Central memory CD8-positive, alpha-beta T cell (primary cell): ENCODE results near the gene SORCS2.

ENCODE experiments used
- ATAC-seq: fragments of 150-1000 bp; cut with Tn5 transposase; replicated peaks from 2 replicates; pipeline ENCODE4 v1.10.0; 2022; ENCODE audit warnings: mild to moderate bottlenecking, moderate FRiP score, moderate number of reproducible peaks; ENCODE audit not compliant: poor library complexity, severe bottlenecking; ENCODE audit errors: extremely low read depth
- DNase-seq, 2 donors: peaks; one replicate each; pipeline ENCODE4 v3.0.0; 2021; ENCODE audit warnings: low spot score in 2 of 2
- H3K27ac Mint-ChIP-seq: one replicate; pipeline ENCODE4 v1.8.0; 2022; ENCODE audit warnings: low read depth, mild to moderate bottlenecking, moderate library complexity, mixed read lengths
- H3K27me3 Mint-ChIP-seq: one replicate; pipeline ENCODE4 v1.8.0; 2022; ENCODE audit warnings: mixed read lengths
- H3K36me3 Mint-ChIP-seq: one replicate; pipeline ENCODE4 v1.8.0; 2022; ENCODE audit warnings: mild to moderate bottlenecking, moderate library complexity, mixed read lengths; ENCODE audit not compliant: insufficient read depth
- H3K4me1 Mint-ChIP-seq: one replicate; pipeline ENCODE4 v1.8.0; 2022; ENCODE audit warnings: mixed read lengths
- H3K4me3 Mint-ChIP-seq: one replicate; pipeline ENCODE4 v1.8.0; 2022; ENCODE audit warnings: mild to moderate bottlenecking, moderate library complexity, mixed read lengths
- H3K9me3 Mint-ChIP-seq: one replicate; pipeline ENCODE4 v1.8.0; 2022; ENCODE audit warnings: mixed read lengths

Gene SORCS2

GRCh38 chr4:7661066-7661748 is 468.9 kb downstream of the SORCS2 start:
- Mint-ChIP-seq H3K36me3 (no peaks in the 10 kb centered on the region), H3K4me1 (no peaks in the 10 kb centered on the region), H3K9me3 (no peaks in the 10 kb centered on the region), H3K27ac (no peak overlapping the region), H3K4me3 (no peak overlapping the region), H3K27me3 (no peaks in the 10 kb centered on the region)
- no peak for ATAC-seq
- no peak for DNase-seq

GRCh38 chr4:7661846-7662506 is 469.6 kb downstream of the SORCS2 start:
- no peak for ATAC-seq

GRCh38 chr4:7662507-7662846 is 470.1 kb downstream of the SORCS2 start:
- H3K27ac Mint-ChIP-seq = no peak overlapping the region
- no peaks in the 10 kb centered on the region for H3K27me3 Mint-ChIP-seq
- no peak overlapping the region for H3K4me3 Mint-ChIP-seq
- no peak for DNase-seq
- H3K36me3 Mint-ChIP-seq = no peaks in the 10 kb centered on the region
- no peaks in the 10 kb centered on the region for H3K9me3 Mint-ChIP-seq
- H3K4me1 Mint-ChIP-seq = no peaks in the 10 kb centered on the region
- no peak for ATAC-seq

More at GRCh38 chr4:7661846-7662506, 469.6 kb downstream of the SORCS2 start:
- Mint-ChIP-seq H3K9me3 (no peaks in the 10 kb centered on the region), H3K4me3 (no peak overlapping the region), H3K36me3 (no peaks in the 10 kb centered on the region), H3K4me1 (no peaks in the 10 kb centered on the region), H3K27me3 (no peaks in the 10 kb centered on the region), H3K27ac (no peak overlapping the region)
- no peak for DNase-seq

DNA sequence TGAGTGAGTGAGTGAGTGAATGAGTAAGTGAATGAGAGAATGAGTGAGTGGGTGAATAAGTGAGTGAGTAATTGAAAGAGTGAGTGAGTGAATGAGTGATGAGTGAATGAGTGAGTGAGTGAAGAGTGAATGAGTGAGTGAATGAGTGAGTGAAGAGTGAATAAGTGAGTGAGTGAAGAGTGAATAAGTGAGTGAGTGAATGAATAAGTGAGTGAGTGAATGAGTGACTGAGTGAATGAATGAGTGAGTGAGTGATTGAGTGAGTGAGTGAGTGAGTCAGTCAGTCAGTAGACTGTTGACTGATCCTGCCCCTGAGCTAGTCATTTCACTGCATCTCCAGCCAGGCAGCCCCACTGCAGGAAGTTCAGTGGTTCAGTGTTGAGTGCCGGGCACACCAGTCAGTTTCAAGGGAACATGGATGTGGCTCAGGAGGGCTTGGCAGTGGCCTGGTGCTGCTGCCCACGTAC is 470.8 kb downstream of the SORCS2 start:
- Mint-ChIP-seq H3K27ac (no peak overlapping the region), H3K4me3 (no peak overlapping the region), H3K36me3 (no peaks in the 10 kb centered on the region), H3K27me3 (peaks cover 6% of the 10 kb centered on the region), H3K9me3 (no peaks in the 10 kb centered on the region), H3K4me1 (peaks cover 4% of the 10 kb centered on the region)
- DNase-seq = no peak
- ATAC-seq = no peak

- peaks cover 7% of the 10 kb centered on the region for H3K4me1 Mint-ChIP-seq
- peaks cover 10% of the 10 kb centered on the region for H3K27me3 Mint-ChIP-seq
- no peak overlapping the region for H3K27ac Mint-ChIP-seq
- H3K4me3 Mint-ChIP-seq = no peak overlapping the region
- DNase-seq = no peak
- no peaks in the 10 kb centered on the region for H3K9me3 Mint-ChIP-seq
- no peak for ATAC-seq
- H3K36me3 Mint-ChIP-seq = no peaks in the 10 kb centered on the region
These were observed 471.8 kb downstream of the SORCS2 start for GRCh38 chr4:7664106-7664505.

DNA sequence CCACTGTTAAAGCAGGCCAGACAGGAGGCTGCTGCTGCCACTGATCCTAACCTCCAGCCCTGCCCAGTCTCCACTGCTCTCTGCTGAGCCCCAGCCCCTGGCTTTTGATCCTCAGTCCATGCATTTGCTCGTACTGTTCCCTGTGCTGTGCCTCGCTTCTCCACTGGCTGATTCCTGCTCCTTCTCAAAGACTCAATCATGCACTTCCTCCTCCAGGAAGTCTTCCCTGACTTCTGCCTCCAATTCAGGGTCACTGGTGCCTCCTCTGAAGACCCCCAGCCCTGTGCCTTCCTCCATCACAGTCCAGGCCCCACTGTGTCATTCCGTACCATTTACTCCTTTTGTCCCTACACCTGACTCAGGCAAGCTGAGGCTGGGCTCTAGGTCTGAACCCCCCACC is 473.0 kb downstream of the SORCS2 start:
- ATAC-seq (no peak), DNase-seq (no peak)
- Mint-ChIP-seq H3K27me3 (peaks cover 10% of the 10 kb centered on the region), H3K36me3 (no peaks in the 10 kb centered on the region), H3K9me3 (no peaks in the 10 kb centered on the region), H3K4me3 (no peak overlapping the region), H3K27ac (no peak overlapping the region), H3K4me1 (peaks cover 7% of the 10 kb centered on the region)

- no peak for ATAC-seq
- no peak overlapping the region for H3K27ac Mint-ChIP-seq
These were observed 473.7 kb downstream of the SORCS2 start for GRCh38 chr4:7666011-7666410.

GRCh38 chr4:7666744-7667143 is 474.4 kb downstream of the SORCS2 start:
- Mint-ChIP-seq H3K4me1 (peaks cover 7% of the 10 kb centered on the region), H3K27ac (no peak overlapping the region), H3K9me3 (peaks cover 7% of the 10 kb centered on the region), H3K4me3 (no peak overlapping the region), H3K27me3 (peaks cover 10% of the 10 kb centered on the region), H3K36me3 (no peaks in the 10 kb centered on the region)
- ATAC-seq (no peak), DNase-seq (no peak)

More at GRCh38 chr4:7666011-7666410, 473.7 kb downstream of the SORCS2 start:
- H3K27me3 Mint-ChIP-seq = peaks cover 10% of the 10 kb centered on the region
- no peak overlapping the region for H3K4me3 Mint-ChIP-seq
- H3K36me3 Mint-ChIP-seq = no peaks in the 10 kb centered on the region
- H3K4me1 Mint-ChIP-seq = peaks cover 7% of the 10 kb centered on the region
- peaks cover under 1% of the 10 kb centered on the region for H3K9me3 Mint-ChIP-seq
- no peak for DNase-seq

DNA sequence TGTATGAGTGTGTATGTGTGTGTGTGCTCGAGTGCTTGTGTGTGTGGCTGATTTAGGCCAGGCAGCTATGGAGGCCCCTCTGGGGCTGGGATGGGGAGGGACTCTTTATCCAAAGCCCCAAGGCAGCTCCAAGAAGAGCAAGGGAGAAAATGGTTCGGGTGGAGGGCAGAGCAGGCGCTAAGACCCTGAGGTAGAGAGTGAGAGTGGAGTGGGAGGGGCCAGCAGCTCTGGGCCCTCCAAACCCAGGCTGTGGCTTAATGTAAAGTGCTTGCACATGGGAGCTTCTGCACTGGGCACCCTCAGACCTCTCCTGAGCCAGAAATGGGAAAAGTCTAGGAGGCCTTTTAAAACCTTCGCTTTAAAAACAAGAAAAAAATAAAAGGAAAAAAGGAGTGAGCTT is 475.9 kb downstream of the SORCS2 start:
- H3K27ac Mint-ChIP-seq = peak overlapping the region; percentile 19
- DNase-seq = no peak
- no peak overlapping the region for H3K4me3 Mint-ChIP-seq
- H3K4me1 Mint-ChIP-seq = peaks cover 7% of the 10 kb centered on the region
- H3K27me3 Mint-ChIP-seq = peaks cover 21% of the 10 kb centered on the region
- no peak for ATAC-seq
- H3K9me3 Mint-ChIP-seq = peaks cover 7% of the 10 kb centered on the region
- H3K36me3 Mint-ChIP-seq = no peaks in the 10 kb centered on the region

GRCh38 chr4:7668826-7669225 is 476.5 kb downstream of the SORCS2 start:
- no peak overlapping the region for H3K27ac Mint-ChIP-seq
- no peak for DNase-seq
- ATAC-seq = no peak
- peaks cover 7% of the 10 kb centered on the region for H3K4me1 Mint-ChIP-seq
- H3K9me3 Mint-ChIP-seq = peaks cover 7% of the 10 kb centered on the region
- no peaks in the 10 kb centered on the region for H3K36me3 Mint-ChIP-seq
- H3K27me3 Mint-ChIP-seq = peaks cover 22% of the 10 kb centered on the region
- H3K4me3 Mint-ChIP-seq = no peak overlapping the region

- peaks cover 2% of the 10 kb centered on the region for H3K36me3 Mint-ChIP-seq
These were observed 480.3 kb downstream of the SORCS2 start for GRCh38 chr4:7672601-7673000.

DNA sequence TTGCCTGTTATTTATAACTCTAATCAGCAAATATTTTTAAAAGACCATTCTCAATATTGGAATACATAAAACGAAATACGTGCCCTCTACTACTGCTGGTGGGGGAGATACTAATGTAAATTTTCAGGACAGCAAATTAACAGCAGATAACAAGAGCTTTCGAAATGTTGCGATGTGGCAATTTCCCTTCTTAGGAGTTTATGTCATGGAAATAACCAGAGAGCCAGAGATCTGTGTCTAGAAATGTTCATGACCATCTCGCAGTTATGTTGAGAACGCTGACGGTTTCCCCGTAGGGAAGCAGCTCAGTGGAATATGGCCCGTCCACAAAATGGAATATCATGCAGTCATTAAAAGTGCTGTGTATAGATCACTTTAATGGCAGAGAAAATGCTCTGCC is 480.8 kb downstream of the SORCS2 start:
- no peak overlapping the region for H3K27ac Mint-ChIP-seq
- peaks cover 3% of the 10 kb centered on the region for H3K4me1 Mint-ChIP-seq
- peaks cover 29% of the 10 kb centered on the region for H3K27me3 Mint-ChIP-seq
- peaks cover 7% of the 10 kb centered on the region for H3K9me3 Mint-ChIP-seq
- peaks cover 2% of the 10 kb centered on the region for H3K36me3 Mint-ChIP-seq
- DNase-seq (no peak), ATAC-seq (no peak)
- no peak overlapping the region for H3K4me3 Mint-ChIP-seq

More at GRCh38 chr4:7672601-7673000, 480.3 kb downstream of the SORCS2 start:
- H3K27ac Mint-ChIP-seq = no peak overlapping the region
- no peak for DNase-seq
- peaks cover 7% of the 10 kb centered on the region for H3K9me3 Mint-ChIP-seq
- no peak for ATAC-seq
- H3K4me1 Mint-ChIP-seq = peaks cover 7% of the 10 kb centered on the region
- H3K27me3 Mint-ChIP-seq = peaks cover 29% of the 10 kb centered on the region
- H3K4me3 Mint-ChIP-seq = no peak overlapping the region

DNA sequence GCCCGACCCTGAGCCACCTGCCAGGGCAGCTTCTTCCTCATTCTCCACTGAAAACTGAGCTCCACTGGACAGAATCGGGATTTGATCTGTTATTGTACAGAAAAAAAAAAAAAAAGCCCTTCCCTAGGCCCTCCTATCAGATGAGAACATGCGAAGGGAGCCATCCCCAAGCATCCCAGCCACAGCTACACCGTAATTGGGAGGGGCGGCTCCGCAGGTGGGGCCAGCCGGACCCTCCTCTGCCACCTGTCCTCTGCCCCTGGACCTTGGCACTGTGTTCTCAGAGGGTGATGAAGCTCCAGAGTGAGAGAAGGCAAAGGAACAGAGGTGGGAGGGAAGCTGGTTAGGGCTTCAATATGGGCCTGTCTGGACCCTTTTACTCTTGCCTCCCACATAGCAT is 482.4 kb downstream of the SORCS2 start:
- Mint-ChIP-seq H3K4me3 (no peak overlapping the region), H3K27ac (no peak overlapping the region), H3K27me3 (peaks cover 38% of the 10 kb centered on the region), H3K4me1 (no peaks in the 10 kb centered on the region), H3K36me3 (peaks cover 2% of the 10 kb centered on the region), H3K9me3 (peaks cover 7% of the 10 kb centered on the region)
- DNase-seq (no peak), ATAC-seq (no peak)
